Sigmoid colon (tissue), 4 donors: Measurements from ENCODE around the gene MICAL1.

Source experiments
- POLR2A ChIP-seq, 2 donors: fragments of 450-650 bp; IDR thresholded peaks; one replicate each; pipeline ENCODE4 v1.6.1; 2016; ENCODE audit warnings: antibody characterized with exemption in 2 of 2, mild to moderate bottlenecking in 2 of 2, moderate library complexity in 2 of 2
- POLR2AphosphoS5 ChIP-seq, 4 donors: sonication (generic); formaldehyde crosslinking; IDR thresholded peaks; one replicate each; pipeline ENCODE4 v1.6.1; 2017; ENCODE audit warnings: antibody characterized with exemption in 4 of 4
- TF ChIP-seq, protein P1 (sequence below), 4 experiments: fragments of 450-650 bp in 3 of 4; fragments of 200-600 bp in 1 of 4; IDR thresholded peaks; one replicate each; pipeline ENCODE4 v1.5.1; 2016 to 2019; ENCODE audit warnings: antibody characterized with exemption in 4 of 4, mild to moderate bottlenecking in 3 of 4, moderate library complexity in 2 of 4

DNA sequence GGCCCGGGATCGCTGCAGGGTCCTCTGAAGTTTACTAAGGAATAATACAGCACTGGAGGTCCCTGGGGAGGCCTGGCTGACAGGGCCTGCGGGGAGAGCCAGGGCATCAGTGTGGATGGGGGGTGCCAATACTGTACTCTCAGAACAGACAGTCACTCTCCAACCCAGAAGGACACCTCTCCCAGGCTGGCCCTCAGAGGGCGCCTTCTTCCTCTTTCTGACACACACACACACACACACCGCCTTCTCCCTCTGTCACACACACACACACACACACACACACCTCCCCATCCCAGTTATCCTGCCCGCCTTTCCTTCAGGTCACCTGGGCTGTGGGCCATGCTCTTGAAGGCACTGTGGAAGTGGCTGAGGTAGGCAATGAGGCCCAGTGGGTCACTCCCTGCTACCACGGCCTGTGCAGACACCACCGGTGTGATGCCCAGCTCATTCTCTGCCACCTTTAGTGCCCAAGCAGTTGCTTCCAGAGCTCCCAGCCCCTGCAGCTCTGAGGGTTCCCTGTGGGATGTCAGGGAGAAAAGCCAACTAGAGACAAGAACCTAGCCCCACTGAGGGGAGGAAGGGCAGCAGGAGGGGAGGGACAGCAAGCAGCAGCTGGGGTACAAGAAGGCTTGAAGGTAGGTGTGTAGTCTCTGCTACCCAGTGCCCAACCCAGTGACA is 7.6 kb downstream of the MICAL1 start:
- TF ChIP-seq, protein P1, sequence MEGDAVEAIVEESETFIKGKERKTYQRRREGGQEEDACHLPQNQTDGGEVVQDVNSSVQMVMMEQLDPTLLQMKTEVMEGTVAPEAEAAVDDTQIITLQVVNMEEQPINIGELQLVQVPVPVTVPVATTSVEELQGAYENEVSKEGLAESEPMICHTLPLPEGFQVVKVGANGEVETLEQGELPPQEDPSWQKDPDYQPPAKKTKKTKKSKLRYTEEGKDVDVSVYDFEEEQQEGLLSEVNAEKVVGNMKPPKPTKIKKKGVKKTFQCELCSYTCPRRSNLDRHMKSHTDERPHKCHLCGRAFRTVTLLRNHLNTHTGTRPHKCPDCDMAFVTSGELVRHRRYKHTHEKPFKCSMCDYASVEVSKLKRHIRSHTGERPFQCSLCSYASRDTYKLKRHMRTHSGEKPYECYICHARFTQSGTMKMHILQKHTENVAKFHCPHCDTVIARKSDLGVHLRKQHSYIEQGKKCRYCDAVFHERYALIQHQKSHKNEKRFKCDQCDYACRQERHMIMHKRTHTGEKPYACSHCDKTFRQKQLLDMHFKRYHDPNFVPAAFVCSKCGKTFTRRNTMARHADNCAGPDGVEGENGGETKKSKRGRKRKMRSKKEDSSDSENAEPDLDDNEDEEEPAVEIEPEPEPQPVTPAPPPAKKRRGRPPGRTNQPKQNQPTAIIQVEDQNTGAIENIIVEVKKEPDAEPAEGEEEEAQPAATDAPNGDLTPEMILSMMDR (IDR thresholded peaks at IDR 0.05) = no peak
- TF ChIP-seq POLR2AphosphoS5 (IDR thresholded peaks at IDR 0.05) (no peak), POLR2A (IDR thresholded peaks at IDR 0.05) (no peak)
